AG04450 (cell line): Measurements from ENCODE around the gene TFAP2A. TPM values are rescaled to one million over a fixed set of nuclear protein-coding genes. Genes with fewer than 3 reads are reported as not detected.

ENCODE experiments used
- CTCF ChIA-PET: fragments of 300-600, 350-600 bp; formaldehyde crosslinking; extraction: SDS; loops from one replicate; lab custom pipeline; 2022; ENCODE audit warnings: antibody characterized with exemption, inconsistent platforms; lab: Charles Lee
- POLR2A ChIA-PET: fragments of 350-600 bp; formaldehyde crosslinking; extraction: SDS; loops from one replicate; lab custom pipeline; 2021; ENCODE audit warnings: antibody characterized with exemption, inconsistent platforms; lab: Yijun Ruan, JAX
- DNase-seq: peaks from one replicate; pipeline ENCODE4 v3.0.0-alpha.2; 2011; ENCODE audit warnings: low read depth, low spot score
- H3K27ac ChIP-seq: one replicate; pipeline ENCODE4 v1.5.1; 2012; ENCODE audit warnings: low read depth, low read length, control low read depth
- H3K27me3 ChIP-seq: one replicate; pipeline ENCODE4 v1.6.0; 2012; ENCODE audit warnings: low read length; ENCODE audit not compliant: control insufficient read depth, insufficient read depth
- H3K4me3 ChIP-seq: 2 replicates; pipeline ENCODE4 v1.5.1; 2011; ENCODE audit warnings: mild to moderate bottlenecking, low read depth, low read length, control low read depth
- H3K9me3 ChIP-seq: 2 replicates; pipeline ENCODE4 v1.5.1; 2012; ENCODE audit warnings: low read length; ENCODE audit not compliant: control insufficient read depth, insufficient read depth
- CTCF ChIP-seq: IDR thresholded peaks from 2 replicates; pipeline ENCODE4 v1.5.1; 2011; ENCODE audit warnings: low read depth, low read length, control low read depth, inconsistent platforms
- polyA plus RNA-seq: library from polyadenylated mRNA; depleted of rRNA; stranded (reverse); fragments of >200 nt; gene quantifications from 2 replicates; pipeline ENCODE4 v1.2.3, GENCODE V29; 2011

Gene TFAP2A
- polyA plus RNA-seq, 1 experiment, result 2.3 TPM

GRCh38 chr6:10420546-10421157, 5.8 kb upstream of the TFAP2A start:
- H3K27me3 ChIP-seq, result peaks cover 97% of the 10 kb centered on the region

GRCh38 chr6:10419749-10420545, 5.1 kb upstream of the TFAP2A start:
- H3K9me3 ChIP-seq, result peaks cover 21% of the 10 kb centered on the region
- DNase-seq, result no peak
- peaks cover 99% of the 10 kb centered on the region for H3K27me3 ChIP-seq
- H3K4me3 ChIP-seq, result no peak overlapping the region
- POLR2A ChIA-PET, result no interaction called here
- no peak for TF ChIP-seq CTCF
- H3K27ac ChIP-seq, result no peak overlapping the region
- CTCF ChIA-PET, result no interaction called here

More at GRCh38 chr6:10420546-10421157, 5.8 kb upstream of the TFAP2A start:
- Histone ChIP-seq H3K4me3 (no peak overlapping the region), H3K9me3 (peaks cover 21% of the 10 kb centered on the region), H3K27ac (no peak overlapping the region)
- POLR2A ChIA-PET, result no interaction called here
- DNase-seq, result no peak
- CTCF ChIA-PET, result no interaction called here
- TF ChIP-seq CTCF, result no peak

- POLR2A ChIA-PET, result interaction anchor here (0.6 kb wide), 1 partner anchor 1637 kb away, joined by 3 read pairs; no protein-coding TSS in a partner anchor
- Histone ChIP-seq H3K4me3 (no peak overlapping the region), H3K27ac (no peak overlapping the region), H3K27me3 (peaks cover 99% of the 10 kb centered on the region), H3K9me3 (peaks cover 21% of the 10 kb centered on the region)
- CTCF ChIA-PET, result no interaction called here
- no peak for DNase-seq
- TF ChIP-seq CTCF, result no peak
Observed at GRCh38 chr6:10418862-10419748, 4.2 kb upstream of the TFAP2A start.

- H3K9me3 ChIP-seq, result peaks cover 21% of the 10 kb centered on the region
- H3K27ac ChIP-seq, result no peak overlapping the region
- no peak overlapping the region for H3K4me3 ChIP-seq
- no peak for TF ChIP-seq CTCF
- H3K27me3 ChIP-seq, result peaks cover 99% of the 10 kb centered on the region
- no peak for DNase-seq
- ChIA-PET CTCF (no interaction called here), POLR2A (interaction anchor here (0.6 kb wide), 1 partner anchor 1636 kb away, joined by 3 read pairs; no protein-coding TSS in a partner anchor)
Observed at GRCh38 chr6:10418361-10418861, 3.5 kb upstream of the TFAP2A start.
